ENCODE data around the gene TPSG1.
"Not testable (repeated sequence)": the region's sequence is repeated elsewhere in the genome, so short reads cannot be mapped to it uniquely, and the experiment has no call there.

TPSG1 gene

DNA sequence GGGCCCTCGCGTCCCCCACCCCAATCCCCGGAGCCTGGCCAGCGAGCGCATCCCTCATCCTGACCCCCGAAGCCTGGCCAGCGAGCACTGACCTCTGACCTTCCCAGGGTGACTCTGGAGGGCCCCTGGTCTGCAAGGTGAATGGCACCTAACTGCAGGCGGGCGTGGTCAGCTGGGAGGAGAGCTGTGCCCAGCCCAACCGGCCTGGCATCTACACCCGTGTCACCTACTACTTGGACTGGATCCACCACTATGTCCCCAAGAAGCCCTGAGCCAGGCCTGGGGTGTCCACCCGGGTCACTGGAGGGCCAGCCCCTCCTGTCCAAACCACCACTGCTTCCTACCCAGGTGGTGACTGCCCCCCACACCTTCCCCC is 33.1 kb upstream of the TPSG1 start:
- Mint-ChIP-seq H3K27ac (no peak overlapping the region), H3K36me3 (ENCODE audit: low read depth) (no peaks in the 10 kb centered on the region)

DNA sequence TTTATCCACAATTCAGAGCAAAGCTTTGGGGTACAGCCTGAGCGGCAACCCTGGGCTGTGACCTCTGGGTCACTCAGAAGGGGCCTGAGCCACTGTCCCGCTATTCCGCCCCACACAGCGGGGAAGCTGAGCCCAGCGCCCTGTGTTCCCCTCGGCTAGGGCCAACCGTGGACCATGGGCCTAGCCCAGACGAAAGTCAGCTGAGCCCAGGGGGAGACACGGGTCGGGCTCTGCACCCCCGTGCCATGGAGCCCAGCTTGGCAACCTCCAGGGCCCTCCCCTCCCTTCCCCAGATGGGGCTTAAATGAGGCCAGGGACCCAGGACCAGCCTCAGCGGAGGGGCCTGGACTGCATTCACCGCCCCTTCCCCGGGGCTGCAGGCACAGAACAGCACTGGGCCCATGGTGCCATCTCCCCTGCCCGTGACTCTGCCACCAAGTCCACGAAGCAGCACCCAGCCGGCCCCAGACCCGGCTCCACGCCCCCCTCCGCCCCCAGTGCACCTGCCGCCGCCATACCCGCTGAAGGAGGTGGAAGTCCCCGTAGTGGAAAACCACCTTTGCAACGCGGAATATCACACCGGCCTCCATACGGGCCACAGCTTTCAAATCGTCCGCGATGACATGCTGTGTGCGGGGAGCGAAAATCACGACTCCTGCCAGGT is 32.6 kb upstream of the TPSG1 start:
- Mint-ChIP-seq H3K9me3 (no peaks in the 10 kb centered on the region), H3K4me3 (no peak overlapping the region), H3K36me3 (ENCODE audit: low read depth) (no peaks in the 10 kb centered on the region), H3K4me1 (no peaks in the 10 kb centered on the region), H3K27me3 (ENCODE audit: low read depth) (peaks cover 41% of the 10 kb centered on the region), H3K27ac (no peak overlapping the region)
- TF ChIP-seq, protein P1, sequence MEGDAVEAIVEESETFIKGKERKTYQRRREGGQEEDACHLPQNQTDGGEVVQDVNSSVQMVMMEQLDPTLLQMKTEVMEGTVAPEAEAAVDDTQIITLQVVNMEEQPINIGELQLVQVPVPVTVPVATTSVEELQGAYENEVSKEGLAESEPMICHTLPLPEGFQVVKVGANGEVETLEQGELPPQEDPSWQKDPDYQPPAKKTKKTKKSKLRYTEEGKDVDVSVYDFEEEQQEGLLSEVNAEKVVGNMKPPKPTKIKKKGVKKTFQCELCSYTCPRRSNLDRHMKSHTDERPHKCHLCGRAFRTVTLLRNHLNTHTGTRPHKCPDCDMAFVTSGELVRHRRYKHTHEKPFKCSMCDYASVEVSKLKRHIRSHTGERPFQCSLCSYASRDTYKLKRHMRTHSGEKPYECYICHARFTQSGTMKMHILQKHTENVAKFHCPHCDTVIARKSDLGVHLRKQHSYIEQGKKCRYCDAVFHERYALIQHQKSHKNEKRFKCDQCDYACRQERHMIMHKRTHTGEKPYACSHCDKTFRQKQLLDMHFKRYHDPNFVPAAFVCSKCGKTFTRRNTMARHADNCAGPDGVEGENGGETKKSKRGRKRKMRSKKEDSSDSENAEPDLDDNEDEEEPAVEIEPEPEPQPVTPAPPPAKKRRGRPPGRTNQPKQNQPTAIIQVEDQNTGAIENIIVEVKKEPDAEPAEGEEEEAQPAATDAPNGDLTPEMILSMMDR (IDR thresholded peaks at IDR 0.05; ENCODE audit: unreplicated experiment in 3 of 3): no peak

More for the DNA sequence above, 33.1 kb upstream of the TPSG1 start:
- no peaks in the 10 kb centered on the region for H3K9me3 Mint-ChIP-seq
- peaks cover 36% of the 10 kb centered on the region for H3K27me3 Mint-ChIP-seq (ENCODE audit: low read depth)
- no peaks in the 10 kb centered on the region for H3K4me1 Mint-ChIP-seq
- H3K4me3 Mint-ChIP-seq: no peak overlapping the region
- TF ChIP-seq, protein P1 (IDR thresholded peaks at IDR 0.05; ENCODE audit: unreplicated experiment in 3 of 3): no peak

DNA sequence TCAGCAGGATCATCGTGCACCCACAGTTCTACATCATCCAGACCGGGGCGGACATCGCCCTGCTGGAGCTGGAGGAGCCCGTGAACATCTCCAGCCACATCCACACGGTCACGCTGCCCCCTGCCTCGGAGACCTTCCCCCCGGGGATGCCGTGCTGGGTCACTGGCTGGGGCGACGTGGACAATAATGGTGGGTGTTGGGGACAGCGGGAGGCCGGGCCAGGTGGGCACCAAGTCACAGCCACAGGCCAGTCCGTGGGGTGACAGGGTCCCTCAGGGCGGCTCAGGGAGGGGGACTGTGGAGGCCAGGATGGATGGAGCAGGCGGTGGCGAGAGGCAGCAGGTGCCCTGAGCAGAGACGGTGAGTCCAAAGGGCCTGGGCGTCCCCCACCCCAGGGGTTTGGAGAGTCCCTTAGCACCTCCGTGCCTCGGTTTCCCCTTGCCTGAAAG is 31.8 kb upstream of the TPSG1 start:
- H3K36me3 Mint-ChIP-seq (ENCODE audit: low read depth): no peaks in the 10 kb centered on the region
- no peaks in the 10 kb centered on the region for H3K4me1 Mint-ChIP-seq
- H3K9me3 Mint-ChIP-seq: no peaks in the 10 kb centered on the region
- peaks cover 37% of the 10 kb centered on the region for H3K27me3 Mint-ChIP-seq (ENCODE audit: low read depth)
- H3K27ac Mint-ChIP-seq: no peak overlapping the region
- H3K4me3 Mint-ChIP-seq: no peak overlapping the region
- TF ChIP-seq, protein P1 (IDR thresholded peaks at IDR 0.05; ENCODE audit: unreplicated experiment in 3 of 3): no peak

DNA sequence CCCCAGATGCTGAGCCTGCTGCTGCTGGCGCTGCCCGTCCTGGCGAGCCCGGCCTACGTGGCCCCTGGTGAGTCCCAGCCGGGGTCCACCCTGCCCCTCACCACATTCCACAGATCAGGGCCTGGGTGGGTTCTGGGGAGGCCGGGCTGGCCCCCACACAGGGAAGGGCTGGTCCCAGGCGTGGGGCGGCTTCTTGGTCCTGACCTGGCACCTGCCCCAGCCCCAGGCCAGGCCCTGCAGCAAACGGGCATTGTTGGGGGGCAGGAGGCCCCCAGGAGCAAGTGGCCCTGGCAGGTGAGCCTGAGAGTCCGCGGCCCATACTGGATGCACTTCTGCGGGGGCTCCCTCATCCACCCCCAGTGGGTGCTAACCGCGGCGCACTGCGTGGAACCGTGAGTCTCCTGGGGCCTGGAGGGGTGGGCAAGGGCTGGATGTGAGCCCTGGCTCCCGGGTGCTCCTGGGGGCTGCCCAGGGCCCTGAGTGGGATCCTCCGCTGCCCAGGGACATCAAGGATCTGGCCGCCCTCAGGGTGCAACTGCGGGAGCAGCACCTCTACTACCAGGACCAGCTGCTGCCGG is 31.3 kb upstream of the TPSG1 start:
- peaks cover 34% of the 10 kb centered on the region for H3K27me3 Mint-ChIP-seq (ENCODE audit: low read depth)
- H3K9me3 Mint-ChIP-seq; H3K27ac Mint-ChIP-seq; H3K4me1 Mint-ChIP-seq; H3K4me3 Mint-ChIP-seq; H3K36me3 Mint-ChIP-seq (ENCODE audit: low read depth): not testable (repeated sequence)

DNA sequence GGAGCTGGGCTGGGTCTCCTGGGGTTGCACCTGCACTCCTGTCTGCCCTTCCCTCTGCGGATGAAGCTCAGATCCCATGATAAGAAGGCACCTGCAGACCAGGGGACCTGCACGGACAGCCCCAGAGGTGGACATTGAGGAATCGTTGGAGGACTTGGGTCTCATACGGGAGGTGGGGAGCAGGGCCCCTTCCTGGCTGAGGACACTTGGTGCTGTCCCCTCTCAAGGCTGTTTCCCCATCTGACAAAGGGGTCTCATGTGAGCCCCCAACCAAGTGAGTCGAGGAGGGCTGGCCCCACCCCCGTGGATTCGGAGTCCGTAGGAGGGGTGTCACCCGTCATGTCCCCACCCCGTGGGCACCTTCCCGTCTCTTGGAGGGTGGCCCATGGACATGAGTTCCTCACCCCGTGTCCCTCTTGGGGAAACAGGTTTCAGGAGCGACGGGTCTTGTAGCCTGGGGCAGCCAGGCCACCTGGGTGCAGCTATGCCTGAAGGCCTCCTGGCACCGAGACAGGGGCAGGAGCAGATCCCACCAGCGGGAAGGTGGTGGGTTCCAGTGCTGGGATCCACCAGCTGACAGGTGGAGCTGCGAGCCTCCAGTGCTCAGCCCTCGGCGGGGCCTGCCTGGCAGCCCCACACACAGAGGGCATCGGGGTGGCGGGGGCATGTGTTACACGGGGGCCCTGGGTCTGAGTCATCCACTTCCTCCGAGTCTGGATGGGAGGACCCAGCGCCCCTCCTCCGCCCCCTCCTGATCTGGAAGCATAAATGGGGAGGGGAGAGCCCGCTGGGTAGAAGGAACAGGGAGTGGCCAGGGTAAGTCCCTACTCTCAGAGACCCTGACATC is 30.4 kb upstream of the TPSG1 start, which contains the start of gene TPSD1:
TPSD1 (plus strand) TSS at position 794 of the 847 bp plus-strand sequence. CDS start 212 bp downstream, outside the sequence.
- H3K27ac Mint-ChIP-seq; H3K4me1 Mint-ChIP-seq; H3K9me3 Mint-ChIP-seq; H3K4me3 Mint-ChIP-seq; H3K36me3 Mint-ChIP-seq (ENCODE audit: low read depth): not testable (repeated sequence)
- H3K27me3 Mint-ChIP-seq (ENCODE audit: low read depth): peaks cover 26% of the 10 kb centered on the region

DNA sequence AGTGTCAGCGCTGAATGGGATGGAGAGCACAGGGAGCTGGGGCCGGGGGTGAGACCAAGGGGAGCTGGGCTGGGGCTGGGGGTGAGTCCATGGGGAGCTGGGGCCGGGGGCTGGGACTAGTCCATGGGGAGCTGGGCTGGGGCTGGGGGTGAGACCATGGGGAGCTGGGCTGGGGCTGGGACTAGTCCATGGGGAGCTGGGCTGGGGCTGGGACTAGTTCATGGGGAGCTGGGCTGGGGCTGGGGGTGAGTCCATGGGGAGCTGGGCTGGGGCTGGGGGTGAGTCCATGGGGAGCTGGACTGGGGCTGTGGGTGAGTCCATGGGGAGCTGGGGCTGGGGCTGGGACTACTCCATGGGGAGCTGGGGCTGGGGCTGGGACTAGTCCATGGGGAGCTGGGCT is 29.8 kb upstream of the TPSG1 start:
- not testable (repeated sequence) for H3K27ac Mint-ChIP-seq; H3K4me1 Mint-ChIP-seq; H3K4me3 Mint-ChIP-seq; H3K9me3 Mint-ChIP-seq; H3K36me3 Mint-ChIP-seq (ENCODE audit: low read depth)
- H3K27me3 Mint-ChIP-seq (ENCODE audit: low read depth): peaks cover 21% of the 10 kb centered on the region

DNA sequence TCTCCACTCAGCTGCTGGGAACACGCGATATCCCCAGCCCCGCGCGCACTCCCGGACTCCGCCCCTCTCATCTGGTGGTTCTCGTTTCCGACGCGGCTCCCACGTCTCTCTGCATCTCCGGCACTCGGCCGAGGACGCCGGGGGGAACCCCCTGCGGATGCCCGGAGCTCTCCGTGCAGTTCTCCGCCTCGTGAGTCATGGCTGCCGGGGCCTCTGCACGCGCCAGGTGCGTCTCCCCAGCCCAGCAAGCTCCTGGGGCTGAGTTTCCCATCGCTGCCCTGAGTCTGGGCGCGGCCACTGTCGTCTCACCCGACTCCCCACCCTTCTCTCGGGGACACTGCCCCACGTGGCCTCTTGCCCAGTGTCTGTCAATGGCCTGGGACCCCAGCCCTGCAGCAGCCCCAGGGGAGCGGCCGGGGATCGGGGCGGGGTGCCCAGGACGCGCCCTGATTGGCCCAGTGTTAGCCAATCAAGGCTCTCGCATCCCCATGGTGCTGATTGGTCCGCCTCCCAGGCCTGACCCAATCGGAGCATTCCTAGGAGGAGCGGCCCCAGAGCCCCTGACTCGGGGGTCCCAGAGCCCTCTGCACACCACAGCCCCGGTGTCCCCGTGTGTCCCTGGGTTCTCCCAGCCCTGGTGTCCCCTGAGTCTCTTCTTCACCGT is 28.8 kb upstream of the TPSG1 start:
- H3K4me1 Mint-ChIP-seq: not testable (repeated sequence)

DNA sequence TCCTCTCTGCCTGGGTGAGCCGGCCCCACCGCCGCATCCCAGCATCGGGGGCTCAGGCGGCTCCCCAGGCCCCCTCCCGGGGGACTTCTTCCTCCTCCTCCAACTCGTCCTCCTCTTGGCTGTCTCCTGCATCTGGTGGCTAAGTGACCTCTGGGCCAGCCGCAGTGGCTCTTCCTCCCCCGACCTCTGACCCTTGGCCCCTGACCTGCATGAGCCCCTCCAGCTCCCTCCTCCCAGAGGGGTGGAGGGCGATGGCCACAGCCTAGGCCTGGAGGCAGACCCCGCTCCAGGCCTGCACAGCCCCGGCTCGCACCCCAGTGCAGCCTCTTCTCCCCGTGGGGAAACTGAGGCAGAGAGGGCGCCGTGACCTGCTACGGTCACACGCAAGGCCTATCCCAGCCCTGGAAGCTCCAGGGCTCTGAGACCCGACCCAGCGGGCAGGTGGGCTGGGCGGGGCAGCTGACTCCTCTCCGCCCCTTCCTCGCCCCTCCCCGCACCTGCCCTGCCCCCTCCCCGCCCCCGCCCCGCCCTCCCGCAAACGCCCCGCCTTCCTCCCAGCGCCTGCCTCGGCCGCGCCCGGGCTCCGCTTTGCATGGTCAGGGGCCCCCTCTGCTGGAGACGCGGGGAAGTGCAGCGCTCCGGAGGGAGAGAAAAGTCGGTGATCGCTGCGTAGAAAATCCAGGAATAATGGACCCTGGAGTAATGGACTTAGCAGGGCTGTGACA is 24.1 kb upstream of the TPSG1 start:
- H3K4me3 Mint-ChIP-seq; H3K9me3 Mint-ChIP-seq; H3K36me3 Mint-ChIP-seq (ENCODE audit: low read depth); H3K27ac Mint-ChIP-seq; H3K4me1 Mint-ChIP-seq: not testable (repeated sequence)
- peaks cover 25% of the 10 kb centered on the region for H3K27me3 Mint-ChIP-seq (ENCODE audit: low read depth)

More for the DNA sequence above, 28.8 kb upstream of the TPSG1 start:
- peaks cover 16% of the 10 kb centered on the region for H3K27me3 Mint-ChIP-seq (ENCODE audit: low read depth)
- not testable (repeated sequence) for H3K36me3 Mint-ChIP-seq (ENCODE audit: low read depth); H3K27ac Mint-ChIP-seq; H3K9me3 Mint-ChIP-seq; H3K4me3 Mint-ChIP-seq

DNA sequence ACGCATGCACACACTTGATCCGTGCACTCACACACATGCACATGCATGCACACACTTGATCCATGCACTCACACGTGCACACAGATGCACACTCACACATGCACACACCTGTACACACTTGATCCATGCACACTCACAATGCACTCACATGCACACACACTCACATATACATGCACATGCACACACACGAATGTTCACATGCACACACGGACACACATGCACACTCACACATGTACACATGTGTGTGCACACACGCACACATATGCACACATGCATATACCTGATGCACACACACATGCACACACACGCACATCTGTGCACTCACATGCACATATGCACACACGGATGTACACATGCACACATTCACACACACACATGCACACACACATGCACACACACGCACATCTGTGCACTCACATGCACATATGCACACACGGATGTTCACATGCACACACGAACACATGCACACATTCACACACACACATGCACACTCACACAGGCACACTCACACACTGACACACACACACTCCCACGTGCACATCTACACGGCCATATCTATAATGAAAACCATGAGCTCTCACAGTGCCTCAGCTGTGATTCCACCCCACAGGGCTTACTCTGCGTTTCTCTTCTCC is 23.0 kb upstream of the TPSG1 start:
- H3K27me3 Mint-ChIP-seq (ENCODE audit: low read depth): peaks cover 23% of the 10 kb centered on the region
- H3K27ac Mint-ChIP-seq; H3K9me3 Mint-ChIP-seq; H3K36me3 Mint-ChIP-seq (ENCODE audit: low read depth); H3K4me3 Mint-ChIP-seq; H3K4me1 Mint-ChIP-seq: not testable (repeated sequence)
